GM19099 (cell line): ENCODE data around the gene KCNIP3.

Source experiments
- POLR2A ChIP-seq: IDR thresholded peaks from 3 replicates; pipeline ENCODE4 v1.6.1; 2011; ENCODE audit warnings: low read depth; ENCODE audit not compliant: insufficient read length; ENCODE audit errors: extremely low read depth

Gene KCNIP3

GRCh38 chr2:95282458-95282857 is 14.7 kb upstream of the KCNIP3 start:
- TF ChIP-seq POLR2A, result no peak

GRCh38 chr2:95283562-95283961 is 13.6 kb upstream of the KCNIP3 start:
- no peak for TF ChIP-seq POLR2A

GRCh38 chr2:95284886-95285541 is 12.1 kb upstream of the KCNIP3 start:
- no peak for TF ChIP-seq POLR2A

- no peak for TF ChIP-seq POLR2A
Measured at GRCh38 chr2:95285542-95285932, 11.6 kb upstream of the KCNIP3 start.

- TF ChIP-seq POLR2A, result no peak
Measured at GRCh38 chr2:95287336-95287735, 9.8 kb upstream of the KCNIP3 start.

GRCh38 chr2:95287806-95288205 is 9.3 kb upstream of the KCNIP3 start:
- TF ChIP-seq POLR2A, result no peak

- no peak for TF ChIP-seq POLR2A
Measured at GRCh38 chr2:95289253-95289652, 7.9 kb upstream of the KCNIP3 start.

GRCh38 chr2:95291222-95291621 is 5.9 kb upstream of the KCNIP3 start:
- no peak for TF ChIP-seq POLR2A

GRCh38 chr2:95292623-95293260 is 4.4 kb upstream of the KCNIP3 start:
- TF ChIP-seq POLR2A, result no peak

- TF ChIP-seq POLR2A, result no peak
Measured at GRCh38 chr2:95294579-95295250, 2.4 kb upstream of the KCNIP3 start.

GRCh38 chr2:95295376-95295775 is 1.8 kb upstream of the KCNIP3 start:
- no peak for TF ChIP-seq POLR2A

- no peak for TF ChIP-seq POLR2A
Measured at GRCh38 chr2:95296011-95296410, 1.1 kb upstream of the KCNIP3 start.

GRCh38 chr2:95297639-95298395 is 670 bp downstream of the KCNIP3 start:
- no peak for TF ChIP-seq POLR2A

GRCh38 chr2:95298486-95299111 is 1.5 kb downstream of the KCNIP3 start:
- TF ChIP-seq POLR2A, result no peak

GRCh38 chr2:95299961-95300360 is 2.8 kb downstream of the KCNIP3 start:
- TF ChIP-seq POLR2A, result no peak
